ENCODE measurements around the gene YEATS4.

YEATS4 gene

DNA sequence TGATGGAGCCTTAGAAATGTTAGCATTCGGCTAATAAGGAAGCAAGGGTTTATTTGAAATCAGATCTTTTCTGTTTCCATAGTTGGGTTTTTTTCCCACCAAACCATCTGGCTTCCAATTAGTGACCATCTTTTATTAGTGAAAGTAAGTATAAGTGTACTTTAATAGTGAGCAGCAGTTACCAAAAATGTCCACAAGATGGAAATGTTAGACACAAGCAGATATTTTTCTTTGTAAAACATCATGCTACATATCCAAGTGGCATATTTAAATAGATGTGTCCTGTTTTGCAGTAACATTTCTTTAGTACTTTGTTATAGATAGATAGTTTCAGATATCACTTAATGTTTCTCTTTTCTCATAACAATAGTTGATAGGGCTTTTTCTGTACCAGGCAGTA lies 28.8 kb downstream of the YEATS4 start:
- in situ Hi-C loops (cut with MboI; ENCODE audit: low sequenced_read_pairs) = loop anchor here (25.0 kb wide), 1 partner anchor 174 kb away; no protein-coding TSS in a partner anchor

GRCh38 chr12:69389831-69390230 lies 30.3 kb downstream of the YEATS4 start:
- in situ Hi-C loops (cut with MboI; ENCODE audit: low sequenced_read_pairs) = loop anchor here (25.0 kb wide), 1 partner anchor 172 kb away; no protein-coding TSS in a partner anchor

GRCh38 chr12:69392179-69392928 lies 32.8 kb downstream of the YEATS4 start:
- in situ Hi-C loops (cut with MboI; ENCODE audit: low sequenced_read_pairs) = loop anchor here (25.0 kb wide), 1 partner anchor 170 kb away; no protein-coding TSS in a partner anchor

DNA sequence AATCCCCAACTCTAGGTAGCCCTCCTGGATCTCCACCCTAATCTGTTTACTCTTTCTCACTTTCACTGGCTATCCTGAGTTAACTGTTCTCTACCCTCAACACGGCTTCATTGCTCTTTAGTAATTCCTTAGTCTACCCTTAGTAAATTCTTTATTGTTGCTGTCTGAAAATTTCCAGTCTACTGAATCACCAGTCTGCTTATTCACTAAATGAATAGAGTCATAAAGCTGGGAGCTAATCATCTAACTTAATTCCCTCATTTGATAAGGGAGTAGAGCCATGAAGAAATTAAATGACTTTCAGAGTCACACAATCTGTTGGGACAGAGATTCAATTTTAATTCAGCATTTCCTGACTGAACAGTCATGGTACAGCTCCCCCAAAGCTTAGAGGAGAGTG lies 36.5 kb downstream of the YEATS4 start:
- in situ Hi-C loops (cut with MboI; ENCODE audit: low sequenced_read_pairs) = loop anchor here (25.0 kb wide), 1 partner anchor 166 kb away; no protein-coding TSS in a partner anchor

DNA sequence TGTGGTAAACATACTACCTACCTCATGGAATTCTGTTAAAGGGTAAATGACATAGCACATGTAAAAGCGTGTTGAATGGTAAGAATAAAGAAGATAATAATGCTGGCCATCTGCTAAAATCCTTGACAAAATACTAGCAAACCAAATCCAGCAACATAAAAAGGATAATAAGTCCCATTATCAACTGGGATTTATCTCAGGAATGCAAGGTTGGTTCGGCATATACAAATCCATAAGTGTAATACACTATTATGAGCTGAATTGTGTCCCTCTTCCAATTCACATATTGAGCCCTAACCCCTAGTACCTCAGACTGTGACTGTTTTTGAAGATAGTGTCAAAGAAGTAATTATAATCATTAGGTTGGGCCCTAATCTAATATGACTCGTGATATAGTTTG lies 37.4 kb downstream of the YEATS4 start:
- in situ Hi-C loops (cut with MboI; ENCODE audit: low sequenced_read_pairs) = loop anchor here (25.0 kb wide), 1 partner anchor 165 kb away; no protein-coding TSS in a partner anchor

DNA sequence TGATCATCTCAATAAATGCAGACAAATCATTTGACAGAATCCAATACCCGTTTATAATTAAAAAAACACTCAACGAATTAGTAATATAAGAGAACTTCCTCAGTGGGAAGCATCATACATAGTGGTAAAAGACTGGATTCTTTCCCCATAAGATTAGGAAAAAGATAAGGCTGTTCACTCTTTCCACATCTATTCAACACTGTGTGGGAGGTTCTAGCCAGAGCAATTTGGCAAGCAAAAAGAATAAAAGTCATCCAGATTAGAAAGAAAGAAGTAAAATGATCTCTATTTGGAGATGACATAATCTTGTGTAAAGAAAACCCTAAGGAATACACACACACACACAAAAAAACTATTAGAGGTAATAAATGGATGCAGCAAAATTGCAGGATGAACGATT lies 38.4 kb downstream of the YEATS4 start:
- in situ Hi-C loops (cut with MboI; ENCODE audit: low sequenced_read_pairs) = loop anchor here (25.0 kb wide), 1 partner anchor 164 kb away; no protein-coding TSS in a partner anchor

DNA sequence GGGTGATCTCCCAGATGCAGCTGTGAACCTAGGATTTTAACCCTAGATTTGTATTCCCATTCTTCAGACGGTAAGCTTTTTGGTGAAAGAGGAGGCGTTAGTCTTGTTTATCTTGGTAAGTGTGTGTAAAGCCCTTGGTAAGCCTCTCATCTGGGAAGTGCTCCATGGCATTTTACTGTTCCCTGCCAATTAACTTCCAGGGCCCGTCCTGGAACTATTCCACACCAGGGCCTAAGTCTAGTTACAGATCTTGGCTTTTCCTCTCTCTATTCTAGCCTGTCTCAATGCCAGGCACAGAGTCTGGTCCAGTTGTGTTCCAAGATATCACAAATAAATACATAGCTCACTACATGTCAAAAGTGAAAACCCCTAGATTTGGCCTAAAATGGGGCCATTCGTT lies 42.4 kb downstream of the YEATS4 start:
- in situ Hi-C loops (cut with MboI; ENCODE audit: low sequenced_read_pairs) = no loop called here

GRCh38 chr12:69404851-69405565 lies 45.5 kb downstream of the YEATS4 start:
- in situ Hi-C loops (cut with MboI; ENCODE audit: low sequenced_read_pairs) = no loop called here

- in situ Hi-C loops (cut with MboI; ENCODE audit: low sequenced_read_pairs) = no loop called here
Measured at GRCh38 chr12:69405566-69405865, 46.0 kb downstream of the YEATS4 start.

GRCh38 chr12:69406217-69406616 lies 46.7 kb downstream of the YEATS4 start:
- in situ Hi-C loops (cut with MboI; ENCODE audit: low sequenced_read_pairs) = no loop called here

GRCh38 chr12:69410571-69410970 lies 51.0 kb downstream of the YEATS4 start:
- in situ Hi-C loops (cut with MboI; ENCODE audit: low sequenced_read_pairs) = no loop called here

GRCh38 chr12:69412655-69413054 lies 53.1 kb downstream of the YEATS4 start:
- in situ Hi-C loops (cut with MboI; ENCODE audit: low sequenced_read_pairs) = no loop called here

GRCh38 chr12:69415471-69416275 lies 56.1 kb downstream of the YEATS4 start:
- in situ Hi-C loops (cut with MboI; ENCODE audit: low sequenced_read_pairs) = no loop called here

DNA sequence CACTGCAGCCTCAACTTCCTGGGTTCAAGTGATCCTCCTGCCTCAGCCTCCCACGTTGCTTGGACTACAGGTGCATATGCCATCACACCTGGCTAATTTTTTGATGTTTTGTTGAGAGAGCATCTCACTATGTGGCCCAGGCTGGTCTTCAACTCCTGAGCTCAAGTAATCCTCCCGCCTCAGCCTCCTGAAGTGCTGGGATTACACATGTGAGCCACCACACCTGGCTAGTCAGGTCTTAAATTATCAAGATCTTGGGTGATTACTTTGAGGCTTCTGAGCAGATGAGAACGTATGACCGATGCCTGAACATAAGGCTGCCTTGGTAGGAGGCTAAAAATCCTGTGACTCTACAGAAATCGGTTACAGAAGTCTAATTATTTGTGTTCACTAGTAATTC lies 57.7 kb downstream of the YEATS4 start:
- in situ Hi-C loops (cut with MboI; ENCODE audit: low sequenced_read_pairs) = no loop called here

DNA sequence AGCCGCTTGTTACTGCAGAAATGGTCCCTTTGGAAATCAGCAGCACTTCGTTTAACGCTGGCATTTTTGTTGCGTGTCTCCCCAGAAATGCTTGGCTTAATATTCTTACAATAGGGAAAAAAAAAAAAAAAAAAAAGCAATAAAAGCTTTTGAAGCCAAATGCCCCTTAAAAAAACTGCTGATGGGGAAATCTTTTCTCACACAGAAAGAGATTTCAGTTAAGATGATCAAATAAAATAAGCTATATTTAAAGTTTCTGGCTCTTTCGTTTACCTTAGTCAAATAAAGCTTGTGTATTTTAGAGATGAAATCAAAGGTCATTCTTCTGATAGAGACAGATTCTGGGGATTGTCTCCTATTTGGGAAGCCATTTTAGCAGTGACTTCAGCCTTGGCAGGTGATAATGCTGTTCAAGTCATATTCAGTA lies 58.2 kb downstream of the YEATS4 start:
- in situ Hi-C loops (cut with MboI; ENCODE audit: low sequenced_read_pairs) = no loop called here

DNA sequence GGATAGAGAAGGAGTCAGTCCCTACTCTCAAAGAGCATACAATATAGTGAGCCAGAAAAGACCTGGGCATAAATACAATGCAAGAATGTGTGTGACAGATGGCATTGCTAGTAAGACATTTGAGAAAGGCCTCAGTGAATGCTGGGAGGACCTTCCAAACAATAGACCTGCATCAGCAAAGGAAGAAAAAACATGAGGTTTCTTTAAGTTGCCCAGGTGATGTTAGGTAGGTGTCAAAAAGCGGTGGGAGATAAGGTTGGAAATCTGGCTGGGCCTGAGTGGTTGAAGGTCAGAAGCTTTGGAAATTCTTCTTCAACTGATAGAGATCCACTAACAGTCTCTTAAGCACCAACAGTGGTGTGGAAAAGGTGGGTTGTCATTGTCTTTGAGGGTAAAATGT lies 60.2 kb downstream of the YEATS4 start:
- in situ Hi-C loops (cut with MboI; ENCODE audit: low sequenced_read_pairs) = no loop called here

DNA sequence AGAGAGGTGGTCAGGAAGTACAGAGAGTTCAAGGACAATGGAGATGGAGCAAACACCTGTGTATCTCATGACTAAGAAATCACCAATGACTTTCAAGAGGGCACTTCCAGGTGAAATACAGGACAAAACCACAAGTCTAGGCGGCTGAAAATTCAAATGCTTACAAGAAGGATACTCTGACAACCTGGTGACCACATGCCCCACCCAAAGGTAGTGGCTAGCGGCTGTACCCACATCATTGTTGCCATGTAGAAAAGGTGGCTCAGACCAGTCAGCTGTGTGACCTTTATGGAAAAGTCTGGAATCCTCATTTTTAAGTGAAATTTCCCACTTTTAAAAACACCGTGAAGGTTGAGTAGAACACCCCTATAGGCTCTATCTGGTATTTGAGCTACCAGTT lies 62.0 kb downstream of the YEATS4 start:
- in situ Hi-C loops (cut with MboI; ENCODE audit: low sequenced_read_pairs) = no loop called here

DNA sequence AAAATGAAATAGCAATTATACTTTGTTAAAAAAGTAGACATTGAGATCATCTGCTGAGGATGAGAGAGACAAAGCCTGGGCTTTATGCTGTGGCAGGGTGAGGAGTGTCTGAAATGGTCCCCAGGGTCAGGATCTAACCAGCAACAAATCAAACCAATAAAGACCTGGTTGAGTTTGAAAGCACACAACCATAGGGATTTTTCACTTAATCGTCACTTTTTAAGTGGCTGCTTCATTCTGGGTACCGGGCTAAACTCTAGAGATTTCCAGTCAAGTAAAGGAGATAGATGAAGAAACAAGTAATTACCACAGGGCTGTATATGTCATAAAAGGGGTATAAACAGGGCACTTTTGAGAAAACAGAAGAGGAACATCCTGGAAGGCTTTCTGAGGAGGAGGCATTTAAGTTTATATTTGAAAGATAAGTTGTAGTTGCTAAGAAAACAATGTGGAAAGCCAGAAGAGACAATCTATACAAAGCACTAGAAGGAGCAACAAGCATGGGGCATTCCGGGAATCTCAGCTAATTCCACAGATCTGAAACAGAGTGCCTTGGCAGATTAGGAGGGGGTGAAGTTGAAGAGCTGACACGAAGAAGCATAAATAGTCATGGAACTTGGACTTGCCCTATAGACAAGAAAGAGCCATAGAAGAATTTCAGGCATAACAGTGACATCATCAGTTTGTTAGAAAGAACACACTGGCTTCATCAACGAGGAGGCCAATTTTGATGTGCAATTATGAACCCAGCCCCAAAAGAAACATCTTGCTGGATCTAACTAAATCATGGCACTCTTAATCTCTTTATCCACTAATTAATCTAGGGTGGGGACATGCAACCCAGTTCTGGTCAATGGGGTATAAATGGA lies 63.7 kb downstream of the YEATS4 start:
- in situ Hi-C loops (cut with MboI; ENCODE audit: low sequenced_read_pairs) = no loop called here

DNA sequence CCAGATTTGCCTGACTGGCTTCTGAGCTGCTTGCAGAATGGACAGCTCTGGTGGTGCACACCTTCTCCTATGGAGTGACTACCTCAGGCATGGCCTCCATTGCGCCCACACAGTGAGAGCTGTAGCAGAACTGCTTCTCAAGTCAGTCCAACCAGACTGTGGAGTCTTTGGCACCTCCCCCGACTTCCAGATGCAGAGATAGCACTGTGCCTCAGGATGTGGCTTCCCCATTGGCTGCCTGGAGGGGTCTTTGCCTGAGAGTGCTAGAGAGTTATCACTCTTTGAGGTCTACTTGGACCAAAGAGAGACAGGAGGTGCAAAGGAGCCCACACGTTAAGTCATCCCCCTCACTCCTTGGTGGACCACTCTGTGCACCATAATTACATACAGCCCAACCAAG lies 65.9 kb downstream of the YEATS4 start:
- in situ Hi-C loops (cut with MboI; ENCODE audit: low sequenced_read_pairs) = no loop called here

DNA sequence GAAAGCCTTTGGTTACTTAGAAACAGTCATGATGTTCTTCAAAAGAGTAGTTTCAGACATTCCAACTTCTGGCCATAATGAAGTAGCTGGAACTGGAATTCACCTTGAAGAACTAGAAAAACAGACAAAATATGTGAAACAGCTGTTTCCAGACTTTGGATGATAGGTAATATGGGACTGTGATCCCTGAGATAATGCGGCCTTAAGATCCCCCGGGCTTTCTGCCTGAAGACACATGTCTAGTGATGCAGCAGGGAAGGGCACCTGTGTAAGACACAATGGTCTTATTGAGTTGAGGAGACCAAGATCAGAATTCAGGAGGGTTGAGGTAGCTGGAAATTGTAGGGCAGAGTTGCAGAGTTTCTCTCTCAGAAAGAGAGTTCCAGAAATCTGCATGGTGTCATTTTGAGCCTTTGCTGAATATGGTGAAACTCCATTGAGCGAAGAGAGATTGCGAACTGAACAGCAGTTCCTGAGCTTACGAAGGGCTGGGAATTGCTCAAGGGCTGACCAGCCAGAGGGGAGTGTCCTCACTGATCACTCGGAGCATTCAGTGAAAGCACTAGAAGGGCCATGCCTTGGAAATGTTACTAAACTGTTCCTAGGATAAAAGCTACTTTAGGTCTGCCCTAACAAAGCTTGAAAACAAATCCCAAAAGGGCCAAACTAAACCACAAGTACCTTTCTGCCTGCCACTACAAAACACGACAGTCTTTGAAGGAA lies 69.0 kb downstream of the YEATS4 start:
- in situ Hi-C loops (cut with MboI; ENCODE audit: low sequenced_read_pairs) = no loop called here

All from HL-60/S4 treated with phorbol 12-myristate 13-acetate at 8.2 ng/mL for 4 days and 3 days (cell line).